HG03064 (cell line): ENCODE measurements around the gene NLRC5.
"Not testable (repeated sequence)": the region's sequence is repeated elsewhere in the genome, so short reads cannot be mapped to it uniquely, and the experiment has no call there.

Experiments used
- ATAC-seq: cut with Tn5 transposase; IDR thresholded peaks from one replicate; pipeline ENCODE4 v1.9.1; 2021; ENCODE audit warnings: low read depth; ENCODE audit not compliant: unreplicated experiment

Gene NLRC5

DNA sequence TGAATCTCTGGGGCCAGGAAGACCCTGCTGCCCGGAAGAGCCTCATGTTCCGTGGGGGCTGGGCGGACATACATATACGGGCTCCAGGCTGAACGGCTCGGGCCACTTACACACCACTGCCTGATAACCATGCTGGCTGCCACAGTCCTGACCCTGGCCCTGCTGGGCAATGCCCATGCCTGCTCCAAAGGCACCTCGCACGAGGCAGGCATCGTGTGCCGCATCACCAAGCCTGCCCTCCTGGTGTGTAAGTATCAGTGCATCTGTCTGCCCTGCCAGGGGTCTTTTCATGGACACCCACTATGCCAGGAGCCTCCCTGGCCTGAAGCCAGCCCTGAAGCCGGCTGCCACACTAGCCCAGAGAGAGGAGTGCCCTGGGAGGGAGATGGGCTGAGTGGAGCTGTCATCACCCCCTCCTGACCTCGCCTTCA is 27.5 kb upstream of the NLRC5 start, which contains the start of gene CETP:
CETP (plus strand) TSS at position 100 of the 431 bp plus-strand sequence; CDS start at position 130, 30 bp downstream.
- no peak for ATAC-seq

DNA sequence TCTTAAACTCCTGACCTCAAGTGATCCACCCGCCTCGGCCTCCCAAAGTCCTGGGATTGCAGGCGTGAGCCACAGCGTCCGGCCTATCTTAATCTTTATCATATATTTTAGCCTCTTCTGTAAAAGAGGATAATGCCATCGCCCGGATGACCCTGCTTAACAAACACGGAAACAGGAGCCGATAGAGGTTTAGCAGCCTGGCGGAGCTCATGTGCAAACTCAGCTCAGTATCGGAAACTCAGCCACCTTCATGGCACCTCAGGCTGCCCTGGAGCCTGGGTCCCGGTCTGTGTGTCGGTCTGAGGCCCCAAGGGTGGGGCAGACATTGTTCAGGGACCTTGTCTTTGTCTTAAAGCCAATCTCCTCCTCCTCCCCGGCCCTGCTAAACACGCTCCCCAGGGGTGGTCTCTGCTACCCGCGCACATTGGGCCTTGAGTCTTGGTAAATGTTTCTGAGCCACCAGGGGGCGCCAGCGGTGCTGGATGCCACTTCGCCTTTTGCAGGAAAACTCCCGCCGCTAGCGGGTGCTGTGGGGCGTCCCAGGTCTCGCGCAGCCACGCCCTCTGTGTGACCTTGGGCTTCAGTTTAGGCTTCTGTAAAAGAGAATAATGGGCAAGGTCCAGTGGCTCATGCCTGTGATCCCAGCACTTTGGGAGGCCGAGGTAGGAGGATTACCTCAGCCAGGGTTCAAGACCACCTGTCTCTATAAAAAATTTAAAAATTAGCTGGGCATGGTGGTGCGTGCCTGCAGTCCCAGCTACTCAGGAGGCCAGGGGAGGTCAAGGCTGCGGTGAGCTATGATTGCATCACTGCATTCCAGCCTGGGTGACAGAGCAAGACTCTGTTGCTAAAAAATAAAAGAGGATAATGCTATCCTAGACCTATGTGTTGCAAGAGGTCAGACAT is 24.9 kb upstream of the NLRC5 start:
- ATAC-seq = no peak

DNA sequence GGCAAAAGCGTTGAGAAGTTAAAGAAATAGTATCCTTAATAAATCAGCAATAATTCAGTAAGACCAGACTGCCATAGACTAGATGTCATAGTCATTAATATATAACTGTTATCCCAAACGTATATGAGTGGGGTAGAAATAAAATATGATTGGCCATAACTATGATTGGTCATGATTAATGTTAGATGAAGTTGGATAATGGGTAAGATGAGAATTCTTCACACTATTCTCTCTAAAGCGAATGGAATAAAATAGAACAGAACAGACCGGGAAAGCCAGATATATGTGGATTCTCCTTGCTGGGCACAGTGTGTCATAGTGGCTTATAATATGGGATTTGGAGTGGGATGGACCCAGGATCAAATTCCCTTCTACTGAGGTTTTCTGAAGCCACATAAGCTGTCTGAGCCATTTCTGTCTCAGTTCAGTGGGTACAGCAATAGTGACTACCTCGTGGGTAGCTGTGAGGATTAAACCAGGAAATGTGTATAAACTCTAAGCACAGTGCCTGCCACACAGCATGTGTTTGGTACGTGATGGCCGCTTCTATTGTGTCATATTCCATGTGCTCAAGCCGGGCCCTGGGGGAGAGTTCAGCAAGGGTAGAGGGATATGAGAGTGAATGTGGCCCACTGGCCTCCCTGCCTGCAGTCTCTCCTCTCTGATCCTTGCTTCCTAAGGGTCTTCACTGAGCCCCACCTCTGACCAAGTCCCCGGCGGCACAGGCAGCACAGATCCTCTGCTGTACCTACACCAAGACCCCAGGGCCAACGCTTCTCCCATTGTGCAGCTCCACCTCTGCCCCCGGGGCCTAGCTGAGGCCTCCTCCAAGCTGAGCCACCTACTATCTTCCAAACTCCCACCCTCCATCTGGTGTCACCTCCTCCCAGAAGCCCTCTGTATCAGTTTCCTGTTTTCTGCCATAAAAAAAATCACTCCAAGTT is 23.9 kb upstream of the NLRC5 start:
- no peak for ATAC-seq

DNA sequence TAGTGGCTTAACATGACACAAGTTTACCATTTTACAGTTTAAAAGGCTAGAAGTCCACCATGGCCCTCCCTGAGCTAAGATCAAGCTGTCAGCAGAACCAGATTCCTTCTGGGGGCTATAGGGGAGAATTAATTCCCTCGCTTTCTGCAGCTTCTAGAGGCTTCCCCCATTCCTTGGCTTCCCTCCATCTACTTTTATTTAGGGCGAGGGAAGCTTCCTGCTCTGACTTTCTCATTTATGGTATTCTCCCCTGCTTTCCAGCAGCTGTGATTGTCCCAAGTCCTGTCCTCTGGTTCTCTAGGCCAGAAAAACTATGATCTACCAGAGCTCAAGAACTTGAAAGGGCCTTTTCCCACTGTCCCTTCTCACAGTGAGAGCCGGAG is 23.3 kb upstream of the NLRC5 start:
- no peak for ATAC-seq

DNA sequence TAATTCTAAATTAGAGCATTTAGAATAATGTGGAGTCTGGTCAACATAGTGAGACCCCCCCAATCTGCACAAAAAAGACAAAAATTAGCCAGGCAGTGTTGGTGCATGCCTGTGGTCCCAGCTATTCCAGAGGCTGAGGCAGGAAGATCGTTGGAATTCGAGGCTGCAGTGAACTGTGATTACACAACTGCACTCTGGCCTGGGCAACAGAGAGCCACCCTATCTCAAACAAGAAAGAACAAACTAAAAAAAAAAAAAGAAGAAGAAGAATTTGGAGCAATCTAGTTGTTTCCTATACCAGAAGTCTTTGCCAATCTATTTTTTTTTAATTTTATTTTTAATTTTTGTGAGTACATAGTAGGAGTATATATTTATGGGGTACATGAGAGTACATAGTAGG is 21.6 kb upstream of the NLRC5 start:
- no peak for ATAC-seq

DNA sequence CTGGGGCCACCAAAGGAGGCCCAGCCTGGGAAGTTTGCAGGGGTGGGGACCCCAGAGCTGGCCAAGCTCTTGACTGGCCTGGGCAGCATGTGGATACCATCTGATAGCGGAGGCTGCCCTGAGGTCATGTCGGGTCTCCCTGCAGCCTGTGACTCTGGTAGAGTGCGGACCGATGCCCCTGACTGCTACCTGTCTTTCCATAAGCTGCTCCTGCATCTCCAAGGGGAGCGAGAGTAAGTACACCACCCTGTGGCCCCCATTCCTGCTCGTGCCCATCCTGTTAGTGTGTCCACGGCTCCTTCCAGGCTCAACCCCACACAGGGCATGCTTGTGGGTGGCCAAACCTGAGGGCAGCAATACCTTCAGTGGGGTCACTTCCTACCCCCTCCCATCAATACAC is 19.6 kb upstream of the NLRC5 start:
- no peak for ATAC-seq

DNA sequence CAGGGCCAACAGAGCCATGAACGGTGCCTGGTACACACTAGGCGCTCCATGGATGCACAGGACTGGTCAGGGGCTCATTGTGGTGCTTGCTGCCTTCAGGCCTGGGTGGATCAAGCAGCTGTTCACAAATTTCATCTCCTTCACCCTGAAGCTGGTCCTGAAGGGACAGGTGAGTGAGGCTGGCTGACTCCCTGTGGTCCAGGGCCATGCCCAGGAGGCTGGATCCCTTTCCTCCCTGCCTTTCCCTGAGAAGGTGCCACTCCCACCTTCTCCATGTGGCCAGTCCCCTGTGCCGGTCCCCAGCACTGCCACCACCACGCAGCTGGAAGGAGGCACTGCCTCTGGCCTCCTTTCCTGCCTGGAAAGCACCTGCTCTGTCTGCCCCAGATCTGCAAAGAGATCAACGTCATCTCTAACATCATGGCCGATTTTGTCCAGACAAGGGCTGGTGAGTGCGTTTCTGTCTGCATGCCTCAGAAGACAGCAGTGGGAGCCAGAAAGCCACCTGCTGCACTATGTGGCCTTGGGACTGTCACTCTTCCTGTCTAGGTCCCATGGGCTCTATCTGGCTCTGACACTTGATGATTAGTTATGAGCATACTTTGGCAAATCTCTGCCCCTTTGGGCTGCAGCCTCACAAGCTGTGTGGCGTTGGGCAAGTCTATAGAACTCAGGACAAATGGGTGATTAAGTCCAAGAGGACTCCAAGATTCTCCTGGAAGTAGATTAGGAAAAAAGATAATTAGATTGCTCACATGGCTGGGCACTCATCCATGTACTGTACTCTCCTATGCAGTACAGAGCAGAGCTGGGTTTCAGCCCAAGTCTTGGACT is 18.2 kb upstream of the NLRC5 start:
- peak; percentile 70 for ATAC-seq

DNA sequence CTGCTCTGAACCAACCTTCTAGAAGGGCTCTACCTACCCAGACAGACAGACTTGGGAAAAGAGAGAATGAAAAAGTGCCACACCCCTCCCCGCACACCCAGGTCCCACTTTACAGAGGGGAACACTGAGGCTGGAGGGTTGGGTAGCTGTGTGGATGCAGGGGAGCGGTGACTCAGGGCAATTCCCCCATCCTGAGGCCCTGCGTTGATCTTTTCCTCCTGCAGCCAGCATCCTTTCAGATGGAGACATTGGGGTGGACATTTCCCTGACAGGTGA is 17.7 kb upstream of the NLRC5 start:
- ATAC-seq = no peak

DNA sequence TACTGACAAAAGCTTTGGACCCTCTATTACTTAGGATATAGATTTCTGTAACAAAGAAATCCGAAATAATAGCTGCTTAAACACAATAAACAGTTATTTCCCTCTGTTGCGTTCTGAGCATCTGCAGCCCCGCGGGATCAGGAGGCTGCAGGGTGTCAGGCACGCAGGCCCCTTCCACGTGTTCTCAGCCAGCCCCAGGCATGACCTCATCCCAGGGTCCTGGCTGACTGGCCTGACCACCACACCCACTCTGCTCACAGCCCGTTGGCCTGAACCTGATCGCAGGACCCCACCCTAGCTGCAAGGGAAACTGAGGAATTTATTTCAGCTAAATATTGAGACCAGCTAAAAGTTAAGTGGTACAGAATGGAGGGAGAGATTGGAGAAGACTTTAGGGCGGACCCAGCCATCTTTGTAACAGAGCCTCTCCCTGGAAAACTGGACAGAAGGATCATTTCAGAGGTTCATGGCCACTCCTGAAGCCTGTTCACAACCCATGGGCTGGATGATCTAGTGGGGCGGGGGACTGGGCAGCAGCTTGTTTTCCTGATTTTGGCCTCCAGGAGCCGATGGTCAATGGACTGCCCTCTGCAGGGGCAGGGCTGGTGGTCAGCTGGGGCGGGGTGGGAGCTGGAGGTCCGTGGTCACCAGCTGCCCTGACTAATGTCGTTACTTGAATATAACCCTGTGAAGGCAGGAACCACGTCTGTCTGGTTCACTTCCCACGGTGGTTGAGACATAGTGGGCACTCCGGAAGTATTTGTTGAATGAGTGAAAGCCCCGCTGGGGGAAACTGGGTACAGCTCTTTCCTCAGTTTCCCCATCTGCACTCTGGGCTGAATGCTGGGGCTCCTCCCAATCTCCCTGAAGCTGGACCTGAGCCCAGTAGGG is 16.7 kb upstream of the NLRC5 start:
- no peak for ATAC-seq

DNA sequence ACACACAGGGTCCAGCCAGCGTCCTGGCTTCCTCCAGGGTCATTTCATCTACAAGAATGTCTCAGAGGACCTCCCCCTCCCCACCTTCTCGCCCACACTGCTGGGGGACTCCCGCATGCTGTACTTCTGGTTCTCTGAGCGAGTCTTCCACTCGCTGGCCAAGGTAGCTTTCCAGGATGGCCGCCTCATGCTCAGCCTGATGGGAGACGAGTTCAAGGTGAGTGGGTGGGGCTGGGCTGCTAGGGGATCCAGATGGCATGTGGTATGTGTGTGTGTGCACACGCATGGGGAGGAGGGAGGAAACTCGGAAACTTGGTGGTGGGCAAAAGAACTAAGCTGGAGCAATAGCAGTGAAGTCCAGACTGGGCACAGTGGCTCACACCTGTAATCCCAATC is 16.1 kb upstream of the NLRC5 start:
- ATAC-seq = no peak

DNA sequence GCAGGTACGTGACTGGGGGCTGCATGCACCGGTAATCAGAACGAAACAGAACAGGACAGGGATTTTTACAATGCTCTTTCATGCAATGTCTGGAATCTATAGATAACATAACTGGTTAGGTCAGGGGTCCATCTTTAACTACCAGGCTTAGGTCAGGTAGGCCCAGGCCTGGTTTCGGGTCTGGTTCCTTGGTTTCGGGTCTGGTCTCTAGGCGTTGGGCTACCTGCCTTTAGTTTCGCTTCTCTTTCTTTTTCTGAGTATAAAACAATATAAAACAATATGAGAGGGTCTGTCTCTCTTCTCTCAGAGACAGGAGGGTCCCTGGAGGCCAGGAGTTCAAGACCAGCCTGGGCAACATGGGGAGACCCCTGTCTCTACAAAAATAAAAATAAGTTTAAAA is 15.5 kb upstream of the NLRC5 start:
- ATAC-seq = not testable (repeated sequence)

DNA sequence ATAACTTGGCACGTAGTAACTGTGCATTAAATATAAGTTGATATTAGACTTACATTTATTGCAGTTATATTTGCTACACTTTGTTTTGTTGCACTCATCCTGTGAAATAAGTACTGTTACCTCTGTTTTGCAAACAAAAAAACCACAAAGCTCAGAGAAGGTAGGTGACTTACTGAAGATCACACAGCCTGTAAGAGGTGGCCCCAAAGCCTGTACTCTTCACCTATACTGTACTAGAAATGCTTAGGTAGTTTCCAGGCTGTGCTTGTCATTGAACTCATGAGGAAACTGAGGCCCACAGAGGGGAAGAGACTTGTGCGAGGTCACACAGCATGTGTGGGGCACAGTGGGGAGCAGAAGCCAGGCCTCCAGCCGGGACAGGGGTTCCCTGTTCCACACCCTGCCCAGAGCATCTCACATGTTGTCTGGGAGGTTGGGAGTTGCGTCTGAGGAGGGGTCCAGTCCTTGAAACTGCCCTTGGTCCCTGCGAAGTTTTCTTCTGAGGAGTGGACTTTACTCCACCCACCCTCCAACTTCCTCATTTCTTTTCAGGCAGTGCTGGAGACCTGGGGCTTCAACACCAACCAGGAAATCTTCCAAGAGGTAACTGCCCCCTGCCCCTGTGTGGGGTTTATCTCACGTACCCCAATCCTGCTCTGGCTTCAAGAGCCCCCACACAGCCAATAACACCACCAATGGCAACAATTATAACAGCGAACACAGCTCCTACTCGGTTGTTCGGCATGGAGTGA is 14.6 kb upstream of the NLRC5 start:
- no peak for ATAC-seq

DNA sequence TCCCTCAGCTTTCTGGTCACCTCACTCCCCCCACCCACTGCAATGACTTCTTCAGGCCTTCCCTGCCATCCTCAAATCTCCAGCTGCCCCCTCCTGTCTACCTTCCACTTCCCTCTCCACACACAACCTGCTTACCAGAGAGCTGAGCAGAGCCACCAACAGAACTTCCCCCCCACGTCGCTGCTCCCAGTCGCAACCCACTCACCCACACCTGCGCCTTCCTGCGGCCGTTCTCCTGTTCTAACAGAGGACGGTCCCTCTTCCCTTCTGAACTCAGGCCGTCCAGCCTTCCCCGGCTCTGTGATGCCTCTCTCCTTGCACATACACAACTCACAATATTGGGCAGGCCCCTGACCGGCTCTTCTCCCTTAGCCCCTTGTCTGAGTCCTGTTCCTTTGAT is 13.6 kb upstream of the NLRC5 start:
- ATAC-seq = no peak

DNA sequence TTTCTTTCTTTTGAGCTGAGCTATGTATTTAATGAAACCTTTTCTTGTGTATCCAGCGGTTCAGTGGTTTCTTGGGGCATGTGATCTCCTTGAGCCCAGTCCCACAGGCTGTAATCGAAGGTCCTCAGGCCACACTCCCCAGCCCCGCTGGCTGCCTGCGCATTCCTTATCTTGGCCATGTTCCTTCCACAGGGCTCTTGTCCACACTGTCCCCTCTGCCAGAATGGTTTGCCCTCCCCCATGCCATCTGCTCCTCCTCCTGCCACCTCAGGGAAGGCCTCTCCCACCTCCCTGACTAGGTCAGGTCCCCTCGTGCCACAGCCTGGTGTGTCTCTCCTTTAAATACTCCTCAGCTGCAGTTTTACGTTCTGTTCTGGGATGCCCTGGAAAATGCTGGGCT is 12.1 kb upstream of the NLRC5 start:
- ATAC-seq = no peak

DNA sequence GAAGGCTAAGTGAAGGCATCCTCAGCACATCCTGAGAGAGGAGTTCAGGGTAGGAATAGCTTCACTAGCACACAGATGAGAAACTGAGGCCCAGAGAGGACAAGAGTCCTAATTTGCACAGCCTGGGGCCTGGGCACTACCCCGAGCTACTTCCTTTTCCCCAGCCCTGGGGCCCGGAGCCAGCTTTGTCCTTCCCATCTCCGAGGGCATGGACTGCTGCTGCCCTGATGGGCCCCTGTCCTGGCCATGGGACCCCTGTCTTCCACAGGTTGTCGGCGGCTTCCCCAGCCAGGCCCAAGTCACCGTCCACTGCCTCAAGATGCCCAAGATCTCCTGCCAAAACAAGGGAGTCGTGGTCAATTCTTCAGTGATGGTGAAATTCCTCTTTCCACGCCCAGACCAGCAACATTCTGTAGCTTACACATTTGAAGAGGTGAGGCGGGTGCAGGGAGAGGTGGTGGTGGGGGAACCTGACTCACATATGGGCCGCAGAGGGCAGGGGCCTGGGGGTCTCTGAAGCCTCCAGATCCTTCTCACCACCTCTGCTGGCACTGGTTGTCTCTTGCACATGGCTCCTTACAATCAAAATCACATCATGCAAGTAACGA is 11.4 kb upstream of the NLRC5 start:
- no peak for ATAC-seq

DNA sequence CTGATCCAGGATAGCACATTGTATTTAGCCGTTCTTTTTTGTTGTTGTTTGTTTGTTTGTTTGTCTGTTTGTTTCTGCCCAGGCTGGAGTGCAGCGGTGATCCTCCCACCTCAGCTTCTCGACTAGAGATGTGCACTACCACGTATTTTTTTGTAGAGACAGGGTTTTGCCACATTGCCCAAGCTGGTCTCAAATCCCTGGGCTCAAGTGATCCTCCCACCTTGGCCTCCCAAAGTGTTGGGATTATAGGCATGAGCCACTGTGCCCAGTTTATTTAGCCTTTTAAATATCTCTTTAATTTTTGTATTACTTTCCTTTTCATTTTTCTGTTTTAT is 9.2 kb upstream of the NLRC5 start:
- ATAC-seq = no peak

DNA sequence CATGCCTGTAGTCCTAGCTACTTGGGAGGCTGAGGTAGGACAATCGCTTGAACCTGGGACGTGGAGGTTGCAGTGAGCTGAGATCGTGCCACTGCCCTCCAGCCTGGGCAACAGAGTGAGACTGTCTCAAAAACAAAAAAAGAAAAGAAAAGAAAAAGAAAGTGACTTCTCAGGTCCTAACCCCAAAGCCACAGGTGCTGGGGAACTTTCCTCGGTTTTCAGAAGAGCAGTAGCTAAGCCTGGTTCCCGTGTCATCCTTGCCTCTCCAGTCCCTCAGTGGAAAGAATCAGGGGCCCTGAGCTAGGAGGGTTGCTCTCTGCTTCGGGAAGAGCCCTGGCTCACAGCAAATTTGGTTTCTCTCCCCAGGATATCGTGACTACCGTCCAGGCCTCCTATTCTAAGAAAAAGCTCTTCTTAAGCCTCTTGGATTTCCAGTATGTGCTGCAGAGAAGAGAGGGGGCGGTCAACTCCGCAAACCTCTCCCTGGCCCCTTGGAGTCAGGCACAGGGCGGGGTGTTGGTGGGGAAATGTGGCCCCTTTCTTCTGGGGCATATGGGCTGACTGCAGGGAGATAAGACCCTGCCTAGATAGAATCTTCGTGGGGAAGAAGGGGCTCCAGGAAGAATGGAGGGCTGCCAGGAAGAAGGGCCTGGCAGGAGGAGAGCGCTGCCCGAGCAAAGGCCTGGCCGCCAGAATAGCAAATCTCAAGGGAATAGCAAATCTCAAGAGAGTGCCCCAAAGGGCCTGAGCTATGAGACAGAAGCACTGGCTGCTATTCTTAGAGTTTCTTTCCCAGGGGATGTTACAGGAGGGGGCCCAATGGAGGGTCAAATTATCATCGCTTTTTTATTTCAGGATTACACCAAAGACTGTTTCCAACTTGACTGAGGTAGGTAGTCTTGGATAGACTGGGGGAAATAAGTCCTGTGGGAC is 8.3 kb upstream of the NLRC5 start:
- no peak for ATAC-seq
